GM12878 (cell line): ENCODE results near the gene SENP8. TPM values are rescaled to one million over a fixed set of nuclear protein-coding genes. Genes with fewer than 3 reads are reported as not detected.

Experiments
- ATAC-seq: fragments of 200-7000 bp; cut with Tn5 transposase; 3 replicates; pipeline ENCODE4 v1.9.1; 2020; ENCODE audit warnings: mild to moderate bottlenecking, moderate library complexity
- BruUV-seq: library from RNA; stranded (reverse); fragments of 400-500 nt; replicated peaks from 2 replicates; lab custom pipeline; 2021; lab: Mats Ljungman, UMichigan
- CTCF ChIA-PET: fragments of 300-600 bp; sonication (Branson Sonifier 250); formaldehyde crosslinking; extraction: SDS; loops from one replicate; lab custom pipeline; 2021; ENCODE audit warnings: inconsistent platforms; lab: Yijun Ruan, JAX
- POLR2A ChIA-PET: fragments of 350-600 bp; formaldehyde crosslinking; extraction: SDS; loops from one replicate; lab custom pipeline; 2021; ENCODE audit warnings: inconsistent platforms; lab: Charles Lee
- RAD21 ChIA-PET: fragments of 300-600 bp; sonication (Branson Sonifier 250); formaldehyde crosslinking; loops from one replicate; lab custom pipeline; 2023; ENCODE audit warnings: antibody characterized with exemption; ENCODE audit not compliant: unreplicated experiment; lab: Charles Lee
- SMC1A ChIA-PET: fragments of 300-600 bp; sonication (Branson Sonifier 250); formaldehyde crosslinking; loops from one replicate; lab custom pipeline; 2023; ENCODE audit not compliant: unreplicated experiment, uncharacterized antibody; lab: Charles Lee
- DNase-seq: peaks from one replicate; pipeline ENCODE4 v3.0.0-alpha.2; 2011; ENCODE audit warnings: low read depth, low spot score
- FAIRE-seq: peaks from 3 replicates; lab custom pipeline; 2011; peaks lifted over from hg19 to GRCh38; lab: Jason Lieb, UNC
- H2AFZ ChIP-seq: 2 replicates; pipeline ENCODE4 v1.6.0; 2011; ENCODE audit warnings: low read depth, low read length, control low read depth; ENCODE audit not compliant: control insufficient read depth
- H3K27ac ChIP-seq: 2 replicates; pipeline ENCODE4 v1.5.1; 2011; ENCODE audit warnings: control low read depth; ENCODE audit not compliant: control insufficient read depth, insufficient read depth
- H3K27me3 ChIP-seq, 2 experiments: replicated peaks in 1 of 2; 2 replicates each; pipeline versions ENCODE4 v1.6.0 to v1.6.1; 2011; ENCODE audit warnings: low read length in 1 of 2; ENCODE audit not compliant: control insufficient read depth in 2 of 2, insufficient read depth in 2 of 2
- H3K36me3 ChIP-seq, 2 experiments: 2 replicates each; pipeline ENCODE4 v1.5.1; 2011; ENCODE audit warnings: low read length in 1 of 2; ENCODE audit not compliant: control insufficient read depth in 2 of 2, insufficient read depth in 2 of 2
- H3K4me1 ChIP-seq: 2 replicates; pipeline ENCODE4 v1.6.1; 2011; ENCODE audit warnings: mild to moderate bottlenecking, low read length, moderate library complexity, mixed read lengths; ENCODE audit not compliant: control insufficient read depth, insufficient read depth
- H3K4me2 ChIP-seq: 2 replicates; pipeline ENCODE4 v1.6.0; 2011; ENCODE audit warnings: control low read depth; ENCODE audit not compliant: control insufficient read depth, insufficient read depth
- H3K4me3 ChIP-seq: fragments of 200-600 bp; sonication (generic); 2 replicates; pipeline ENCODE4 v1.5.1; 2016
- H3K79me2 ChIP-seq: 2 replicates; pipeline ENCODE4 v1.6.0; 2011; ENCODE audit warnings: low read length; ENCODE audit not compliant: control insufficient read depth, insufficient read depth
- H3K9ac ChIP-seq: 2 replicates; pipeline ENCODE4 v1.8.0; 2011; ENCODE audit warnings: low read length, control low read depth, mixed read lengths; ENCODE audit not compliant: control insufficient read depth, insufficient read depth
- H3K9me3 ChIP-seq: replicated peaks from 3 replicates; pipeline ENCODE4 v1.5.1; 2011; ENCODE audit warnings: mild to moderate bottlenecking, low read length; ENCODE audit not compliant: control insufficient read depth, insufficient read depth
- H4K20me1 ChIP-seq: 2 replicates; pipeline ENCODE4 v1.6.0; 2011; ENCODE audit not compliant: control insufficient read depth, insufficient read depth
- CHD4 ChIP-seq: fragments of 200-600 bp; sonication (generic); IDR thresholded peaks from 2 replicates; pipeline ENCODE4 v1.6.1; 2016; ENCODE audit warnings: mild to moderate bottlenecking
- HDAC6 ChIP-seq: fragments of 200-600 bp; sonication (generic); IDR thresholded peaks from one replicate; pipeline ENCODE4 v1.8.0; 2017; ENCODE audit warnings: antibody characterized with exemption; ENCODE audit not compliant: unreplicated experiment
- PAX8 ChIP-seq: fragments of 450-650 bp; IDR thresholded peaks from 2 replicates; pipeline ENCODE4 v1.6.1; 2017; ENCODE audit warnings: mild to moderate bottlenecking, moderate library complexity
- PBX3 ChIP-seq: IDR thresholded peaks from 2 replicates; pipeline ENCODE4 v1.6.1; 2011; ENCODE audit warnings: mild to moderate bottlenecking, low read depth, low read length, moderate library complexity; ENCODE audit not compliant: insufficient replicate concordance
- RCOR1 ChIP-seq: conservative IDR thresholded peaks from 2 replicates; pipeline ENCODE4 v1.6.1; 2012; ENCODE audit warnings: low read depth, low read length, improper control_type of control experiment
- RELA ChIP-seq: fragments of 450-650 bp; IDR thresholded peaks from 2 replicates; pipeline ENCODE4 v1.8.0; 2014; ENCODE audit warnings: borderline replicate concordance; ENCODE audit not compliant: partially characterized antibody
- SREBF1 ChIP-seq: IDR thresholded peaks from 2 replicates; pipeline ENCODE4 v1.6.1; 2012; ENCODE audit warnings: mild to moderate bottlenecking, low read length
- in situ Hi-C: fragments of 300-500 bp; cut with MboI; formaldehyde crosslinking; loops from 9 replicates; pipeline ENCODE4 v1.14.3; 2018; ENCODE audit warnings: mixed read lengths
- intact Hi-C: fragments of 100-400 bp; cut with micrococcal nuclease; formaldehyde crosslinking; loops from one replicate; pipeline ENCODE4 v1.14.2; 2022; ENCODE audit not compliant: unreplicated experiment
- polyA plus RNA-seq, 11 experiments: library from polyadenylated mRNA; depleted of rRNA in 4 of 11; unstranded in 6 of 11; stranded (reverse) in 5 of 11; fragments of >200 nt; fragmentation: Nextera tagmentation in 4 of 11; fragmentation: Illumina TruSeq in 1 of 11; extraction: Ambion mirVana in 4 of 11; extraction: Trizol in 1 of 11; gene quantifications; 1 replicate in 1 of 11; 2 replicates in 10 of 11; pipeline versions ENCODE4 v1.2.1 to v1.2.3, GENCODE V29; 2011 to 2016; ENCODE audit warnings: inconsistent platforms in 2 of 11, missing spikeins in 2 of 11, low read depth in 1 of 11
- total RNA-seq, 4 experiments: library from RNA; depleted of rRNA in 3 of 4; stranded (reverse); fragments of >200 nt in 3 of 4; fragmentation: Illumina TruSeq in 1 of 4; extraction: Trizol in 1 of 4; gene quantifications; 2 replicates each; pipeline versions ENCODE4 v1.2.1 to v1.2.3, GENCODE V29; 2013 to 2021

The SENP8 gene
- total and polyA plus RNA-seq, 10 of the 15 experiments (the other 5 are each of a cell fraction or from before 2014, with no cell fraction given): 0.87 to 5.6 (median 2.2) TPM

DNA sequence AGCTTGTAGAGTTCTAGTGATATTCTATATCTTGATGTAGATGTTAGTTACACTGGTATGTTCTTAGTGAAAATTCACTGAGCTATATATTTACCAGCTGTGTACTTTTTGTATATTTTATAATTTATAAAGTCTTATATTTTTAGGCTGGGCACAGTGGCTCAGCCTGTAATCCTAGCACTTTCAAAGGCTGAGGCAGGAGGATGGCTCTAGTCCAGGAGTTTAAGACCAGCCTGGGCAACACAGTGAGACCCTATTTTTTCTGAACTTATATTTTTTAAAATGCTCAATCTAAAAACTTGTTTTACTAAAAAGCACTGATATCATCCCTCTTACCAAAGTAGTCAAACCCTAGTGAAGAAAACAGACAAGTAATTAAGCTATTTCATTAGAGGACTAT, 5.4 kb upstream of the SENP8 start:
- Histone ChIP-seq H3K4me3 (no peak overlapping the region), H3K4me1 (peaks cover 4% of the 10 kb centered on the region; the same call in 1 of the 2 replicates), H3K36me3 (no peaks in the 10 kb centered on the region), H3K27me3 (no peaks in the 10 kb centered on the region), H3K4me2 (no peak overlapping the region), H4K20me1 (no peaks in the 10 kb centered on the region), H3K9ac (no peak overlapping the region), H2AFZ (no peak overlapping the region), H3K27ac (no peak overlapping the region), H3K79me2 (peaks cover 19% of the 10 kb centered on the region), H3K9me3 (no peaks in the 10 kb centered on the region)
- FAIRE-seq (no peak), DNase-seq (no peak), ATAC-seq (no peak)
- ChIA-PET POLR2A (interaction anchor here (0.7 to 1.6 kb wide), 3 partner anchors 8 to 27 kb away, joined by 3 to 6 read pairs (median 4); no protein-coding TSS in a partner anchor), CTCF (interaction anchor here (1.0 to 2.1 kb wide), 4 partner anchors 9 to 119 kb away, joined by 3 to 13 read pairs (median 4); no protein-coding TSS in a partner anchor), SMC1A (interaction anchor here (0.7 to 1.9 kb wide), 8 partner anchors 21 to 382 kb away, joined by 3 to 7 read pairs (median 5); no protein-coding TSS in a partner anchor), RAD21 (interaction anchor here (1.2 to 2.0 kb wide), 5 partner anchors 18 to 222 kb away, joined by 4 to 9 read pairs (median 5); no protein-coding TSS in a partner anchor)
- intact Hi-C loops (no loop called here), in situ Hi-C loops (no loop called here)
- TF ChIP-seq RCOR1: no peak
- TF ChIP-seq HDAC6: no peak
- TF ChIP-seq SREBF1: no peak
- TF ChIP-seq CHD4: no peak
- TF ChIP-seq PAX8: no peak
- no peak for TF ChIP-seq RELA
- no peak for TF ChIP-seq PBX3
- BruUV-seq: no TSS peak
